8988T (cell line): ENCODE measurements around the gene DNAJB6.

Experiments
- DNase-seq: peaks from one replicate; pipeline ENCODE4 v3.0.0; 2011

The DNAJB6 gene

DNA sequence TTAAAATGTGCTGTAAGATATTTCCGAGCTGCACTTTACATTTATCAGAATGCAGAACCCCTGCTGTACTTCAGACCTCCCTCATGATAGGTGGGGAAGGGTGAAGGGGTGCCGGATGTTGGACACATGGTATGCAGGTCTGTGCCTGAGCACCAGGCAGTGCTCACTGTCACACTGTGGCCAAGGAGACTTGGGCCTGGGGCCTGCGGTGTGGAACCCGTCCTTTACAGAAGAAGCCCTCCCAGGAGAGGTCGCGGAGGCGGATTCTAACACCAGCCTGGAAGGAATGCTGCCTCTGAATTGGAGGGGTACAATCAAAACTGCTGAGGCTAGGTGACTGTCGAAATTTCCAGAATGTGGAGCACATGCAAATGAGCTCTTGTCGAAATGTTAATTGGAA is 34.5 kb downstream of the DNAJB6 start:
- no peak for DNase-seq

DNA sequence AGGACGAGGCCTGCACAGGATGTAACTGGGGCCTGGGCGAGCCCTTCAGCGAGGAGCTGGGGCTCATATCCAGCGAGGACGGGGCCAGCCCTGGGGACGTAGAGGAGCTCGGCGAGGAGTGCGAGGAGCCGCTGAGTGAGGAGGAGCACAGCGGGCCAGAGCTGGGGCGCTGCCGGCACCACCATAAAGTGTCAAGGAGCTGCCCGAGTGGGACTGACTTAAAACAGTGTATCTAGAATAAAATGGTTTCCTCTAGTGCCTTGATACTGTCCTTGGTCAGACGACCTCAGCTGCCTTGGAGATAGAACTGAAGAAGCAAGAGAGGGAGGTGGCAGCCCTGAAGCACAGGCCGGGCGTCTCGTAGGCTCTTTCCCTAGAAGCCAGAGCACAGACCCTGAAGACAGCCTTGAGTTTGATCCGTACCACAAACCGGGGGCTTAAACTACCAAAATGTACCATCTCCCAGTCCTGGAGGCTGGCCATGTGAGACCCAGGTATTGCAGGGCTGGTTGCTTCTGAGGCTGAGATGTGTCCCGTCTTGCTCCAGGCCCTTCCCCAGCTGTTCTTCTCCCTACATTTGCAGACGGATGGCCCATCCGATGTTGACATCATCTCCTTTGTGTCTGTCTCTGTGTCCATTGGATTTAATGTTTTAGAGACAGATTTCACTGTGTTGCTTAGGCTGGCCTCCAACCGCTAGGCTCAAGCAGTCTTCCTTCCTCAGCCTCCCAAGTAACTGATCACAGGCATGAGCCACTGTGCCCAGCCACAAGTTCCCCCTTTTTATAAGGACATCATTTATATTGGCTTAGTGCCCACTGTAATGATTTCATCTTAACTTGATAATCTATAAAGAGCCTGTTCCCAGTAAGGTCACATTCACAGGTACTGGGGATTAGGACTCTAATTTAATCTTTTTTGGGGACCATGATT is 35.8 kb downstream of the DNAJB6 start:
- DNase-seq, result no peak

DNA sequence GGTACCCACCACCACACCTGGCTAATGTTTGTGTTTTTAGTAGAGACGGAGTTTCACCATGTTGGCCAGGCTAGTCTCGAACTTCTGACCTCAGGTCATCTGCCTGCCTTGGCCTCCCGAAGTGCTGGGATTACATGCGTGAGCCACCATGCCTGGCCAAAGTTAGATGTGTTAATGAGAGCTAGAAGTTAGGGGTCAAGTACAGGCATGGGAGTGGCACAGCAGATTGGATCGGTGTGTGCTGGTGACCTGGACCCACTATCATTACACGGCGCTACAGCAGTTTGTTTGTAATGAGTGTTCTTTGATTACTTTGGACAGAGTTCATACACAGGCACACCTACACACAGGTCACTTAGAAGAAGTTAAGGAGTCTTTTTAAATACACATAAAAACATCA is 36.7 kb downstream of the DNAJB6 start:
- no peak for DNase-seq

DNA sequence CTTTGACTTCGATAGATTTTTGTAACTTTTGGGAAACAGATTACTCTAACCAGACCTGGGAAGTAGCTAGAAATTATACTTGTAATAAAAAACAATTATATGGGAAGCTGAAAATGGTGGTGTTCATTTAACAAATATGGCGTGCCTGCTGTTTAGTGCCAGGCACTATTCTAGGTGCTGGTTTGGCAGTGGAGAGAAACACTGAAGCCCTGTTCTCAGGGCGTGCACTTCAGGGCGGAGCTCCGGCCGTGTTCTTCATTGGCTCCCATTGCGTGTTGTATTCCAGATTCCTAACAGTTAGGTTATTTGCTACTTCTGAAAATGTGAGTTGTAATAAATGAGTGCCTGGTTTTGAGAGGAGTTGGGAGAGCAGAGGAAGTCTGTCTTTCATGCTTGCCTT is 38.6 kb downstream of the DNAJB6 start:
- DNase-seq, result no peak

DNA sequence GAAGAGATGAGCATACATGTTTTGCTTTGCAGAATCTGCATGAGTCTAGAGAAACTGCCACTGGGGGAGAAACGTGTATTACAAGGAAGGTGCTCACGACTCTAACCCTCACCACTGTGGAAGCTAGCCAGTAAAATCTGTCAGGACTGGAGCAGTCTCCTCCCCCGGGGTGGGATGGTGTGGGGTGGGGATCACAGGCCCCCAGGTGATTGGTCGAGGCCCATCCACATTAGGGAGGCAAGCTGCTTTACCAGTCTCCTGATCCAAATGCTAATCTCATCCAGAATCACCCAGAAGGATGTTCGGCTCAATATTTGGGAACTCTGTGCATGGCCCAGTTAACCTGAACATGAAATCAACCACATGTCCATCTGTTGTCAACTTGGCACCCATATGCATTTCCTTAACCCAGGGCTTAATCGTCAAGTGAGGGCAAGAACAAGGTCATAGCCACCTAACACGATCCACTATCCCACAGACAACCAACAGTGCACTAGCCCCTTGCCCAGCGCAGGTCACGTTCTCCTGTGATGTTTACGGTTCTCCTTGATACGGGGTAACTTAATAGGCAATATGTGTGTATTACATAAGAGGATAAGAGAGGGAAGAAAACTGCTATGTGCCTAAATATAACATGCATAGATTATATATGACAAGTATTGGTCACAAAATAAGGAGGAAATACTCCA is 40.8 kb downstream of the DNAJB6 start:
- DNase-seq, result no peak

DNA sequence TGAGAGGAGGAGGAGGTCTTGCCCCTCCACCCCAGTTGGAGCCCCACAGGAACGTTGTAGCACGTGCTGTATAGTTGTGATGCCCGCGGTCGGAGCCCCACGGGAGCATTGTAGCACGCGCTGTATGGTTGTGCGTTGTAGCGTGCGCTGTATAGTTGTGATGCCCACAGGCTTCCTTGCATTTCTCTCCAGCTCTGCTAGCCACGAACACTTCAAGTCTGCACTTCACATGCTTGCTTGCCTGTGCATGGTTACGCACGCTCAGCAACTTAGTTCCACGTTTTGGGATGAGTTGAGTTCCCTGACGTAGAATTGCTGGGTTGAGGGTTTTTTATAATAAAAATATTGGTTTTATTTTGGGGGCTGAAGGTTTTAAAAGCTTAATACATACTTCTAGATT is 41.6 kb downstream of the DNAJB6 start:
- no peak for DNase-seq

DNA sequence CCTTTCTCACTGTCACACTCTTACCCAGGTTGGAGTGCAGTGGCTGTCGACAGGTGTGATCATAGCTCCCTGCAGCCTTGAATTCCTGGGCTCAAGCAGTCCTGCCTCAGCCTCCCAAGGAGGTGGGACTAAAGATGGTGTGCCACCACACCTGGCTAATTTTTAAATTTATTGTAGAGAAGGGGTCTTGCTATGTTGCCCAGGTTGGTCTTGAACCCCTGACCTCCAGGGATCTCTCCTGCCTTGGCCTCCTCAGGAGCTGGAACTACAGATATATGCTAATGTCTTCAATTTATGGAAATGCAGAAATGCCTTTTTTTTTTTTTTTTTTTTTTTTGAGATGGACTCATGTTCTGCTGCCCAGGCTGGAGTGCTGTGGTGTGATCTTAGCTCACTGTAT is 42.7 kb downstream of the DNAJB6 start:
- no peak for DNase-seq

DNA sequence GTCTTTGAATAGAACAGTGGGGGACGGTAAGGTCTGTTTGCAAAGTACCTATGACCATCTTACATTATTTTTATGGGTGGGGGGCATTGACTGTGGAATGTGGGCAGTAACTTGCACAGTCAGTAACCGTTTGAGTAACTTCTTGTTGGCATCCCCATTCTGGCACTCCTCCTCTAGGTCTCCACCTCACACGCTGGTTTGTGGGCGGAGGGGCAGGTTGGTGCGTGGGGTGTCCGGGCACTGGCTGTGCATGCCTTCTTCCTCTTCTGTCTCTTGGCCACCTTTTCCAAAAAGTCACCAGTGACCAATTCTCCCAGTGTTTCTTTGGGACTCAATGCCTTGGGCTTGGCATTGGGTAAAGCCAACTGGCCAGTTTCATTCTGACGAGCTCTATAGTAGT is 43.6 kb downstream of the DNAJB6 start:
- DNase-seq, result no peak

DNA sequence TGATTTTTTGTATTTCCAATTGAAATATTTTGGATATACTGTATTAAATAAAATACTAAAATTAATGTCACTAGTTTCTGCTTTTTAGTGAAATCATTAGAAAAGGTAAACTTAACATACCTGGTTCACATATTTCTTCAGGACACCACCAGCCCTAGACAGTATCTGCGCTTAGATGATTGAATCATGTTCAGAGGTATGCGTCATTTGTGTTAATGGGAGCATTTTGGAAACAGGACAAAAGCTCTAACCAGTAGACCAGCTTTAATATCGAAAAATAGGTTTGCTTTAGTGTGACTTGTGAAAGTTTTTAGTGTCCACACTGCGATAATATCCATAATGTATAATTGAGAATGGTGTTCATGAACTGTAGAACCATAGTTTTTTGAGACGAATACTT is 47.1 kb downstream of the DNAJB6 start:
- no peak for DNase-seq

DNA sequence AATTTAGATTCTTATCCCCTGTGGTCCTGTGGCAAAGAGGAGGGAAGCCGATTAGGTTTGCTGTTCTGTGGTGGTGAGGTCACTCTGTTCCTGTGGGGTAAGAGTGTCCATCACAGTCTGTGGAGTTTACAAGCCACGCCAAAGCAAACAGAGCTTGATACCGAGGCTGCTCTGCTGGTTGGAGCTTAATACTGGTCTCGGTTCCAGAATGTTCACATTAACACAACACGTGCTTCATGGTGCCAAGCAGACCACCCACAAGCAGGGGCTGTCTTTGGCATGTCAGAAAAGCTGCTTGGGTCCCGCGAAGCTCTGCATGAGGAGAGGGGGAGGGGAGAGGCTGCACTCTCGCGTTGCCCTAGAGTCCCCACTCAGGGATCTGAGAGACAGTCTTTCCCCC is 47.5 kb downstream of the DNAJB6 start:
- no peak for DNase-seq

DNA sequence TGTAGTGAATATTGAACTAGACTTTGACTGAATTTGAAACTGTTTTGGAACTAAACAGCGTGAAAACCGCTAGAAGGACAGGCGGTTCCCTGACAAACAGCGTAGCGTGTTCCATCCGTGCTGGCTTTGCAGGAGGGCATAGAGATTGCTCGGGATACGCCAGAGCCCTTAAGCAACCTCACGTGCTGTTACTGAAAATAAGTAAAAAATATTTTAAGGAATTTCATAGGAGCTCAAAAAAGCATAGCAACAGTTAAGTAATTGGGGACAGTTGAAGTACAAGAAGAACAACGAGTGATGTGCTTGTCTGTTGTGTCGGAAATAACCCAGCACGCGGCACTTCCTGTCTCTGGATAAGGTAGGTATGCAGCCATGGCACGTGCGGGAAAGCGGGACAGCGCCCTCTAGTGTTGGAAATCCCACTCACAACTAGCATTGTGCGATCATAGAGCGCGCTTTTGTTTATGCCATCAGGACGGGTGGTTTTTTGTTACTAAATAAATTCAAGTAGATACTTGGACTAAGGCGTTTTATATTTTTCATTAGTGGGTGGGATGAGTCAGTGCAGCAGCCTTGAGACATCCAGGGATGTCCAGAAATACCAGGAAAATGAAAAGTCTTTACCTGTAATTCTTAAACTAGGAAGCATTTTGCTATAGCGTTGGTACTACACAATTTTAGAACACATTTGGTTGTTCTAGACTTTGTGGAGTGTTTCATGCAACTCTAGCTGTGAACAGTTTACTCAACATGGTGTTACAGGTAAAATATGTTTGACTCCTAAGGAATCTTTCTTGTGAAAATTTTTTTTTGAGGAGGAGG is 50.4 kb downstream of the DNAJB6 start:
- DNase-seq, result no peak

DNA sequence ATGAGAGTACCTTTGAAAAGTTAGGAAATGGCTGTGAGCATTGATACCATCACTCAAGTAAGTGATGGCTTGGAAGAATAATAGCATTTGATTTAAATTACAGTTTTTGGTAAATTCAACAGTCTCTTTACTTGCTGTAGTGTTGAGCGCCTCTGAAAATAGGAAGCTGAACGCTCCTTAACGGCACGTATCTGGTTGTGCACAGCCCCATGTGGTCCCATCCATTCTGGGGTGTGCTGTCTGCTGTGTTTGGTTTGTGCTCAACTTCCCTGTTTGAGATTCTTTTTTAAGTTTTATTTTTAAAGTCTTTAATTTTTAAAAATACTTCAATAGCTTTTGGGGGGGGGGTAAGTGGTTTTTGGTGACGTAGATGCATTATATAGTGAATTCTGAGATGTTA is 51.5 kb downstream of the DNAJB6 start:
- DNase-seq, result no peak

DNA sequence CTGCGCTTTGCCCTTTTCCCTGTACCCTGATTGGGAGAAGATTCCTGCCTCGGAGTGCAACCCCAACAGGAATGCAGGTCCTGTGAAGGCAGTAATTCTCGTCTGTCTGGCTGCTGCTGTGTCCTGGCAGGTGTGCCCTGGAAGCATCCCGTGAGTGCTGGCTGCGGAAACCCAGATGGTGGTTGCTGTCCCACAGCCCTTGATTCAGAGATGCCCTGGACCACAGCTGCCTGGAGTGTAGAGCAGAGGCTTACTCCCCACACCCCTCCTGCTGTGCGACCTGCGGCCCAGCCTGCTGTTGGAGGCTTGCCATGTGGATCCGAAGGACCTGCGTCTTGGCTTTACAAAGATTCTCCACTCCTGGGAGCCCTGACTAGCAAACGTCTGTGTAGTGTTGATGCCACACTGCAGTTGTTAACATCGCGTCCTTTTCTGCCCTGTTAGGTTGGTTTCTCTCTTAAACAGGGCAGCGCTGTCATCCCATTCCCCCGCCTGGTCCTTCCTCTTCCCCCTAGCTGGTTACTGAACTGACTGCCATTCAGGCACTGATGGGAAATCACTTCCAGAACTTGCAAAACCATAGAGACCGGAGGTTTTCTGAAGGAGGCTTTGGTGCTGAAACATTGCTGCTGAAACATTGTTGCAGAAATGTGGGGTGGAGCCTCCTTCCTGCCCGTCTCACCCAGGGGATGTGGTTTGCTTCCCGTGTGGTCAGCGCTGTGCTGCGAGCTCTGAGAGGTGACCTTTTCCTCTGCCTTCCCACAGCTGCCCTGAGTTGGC is 53.3 kb downstream of the DNAJB6 start:
- DNase-seq, result no peak

DNA sequence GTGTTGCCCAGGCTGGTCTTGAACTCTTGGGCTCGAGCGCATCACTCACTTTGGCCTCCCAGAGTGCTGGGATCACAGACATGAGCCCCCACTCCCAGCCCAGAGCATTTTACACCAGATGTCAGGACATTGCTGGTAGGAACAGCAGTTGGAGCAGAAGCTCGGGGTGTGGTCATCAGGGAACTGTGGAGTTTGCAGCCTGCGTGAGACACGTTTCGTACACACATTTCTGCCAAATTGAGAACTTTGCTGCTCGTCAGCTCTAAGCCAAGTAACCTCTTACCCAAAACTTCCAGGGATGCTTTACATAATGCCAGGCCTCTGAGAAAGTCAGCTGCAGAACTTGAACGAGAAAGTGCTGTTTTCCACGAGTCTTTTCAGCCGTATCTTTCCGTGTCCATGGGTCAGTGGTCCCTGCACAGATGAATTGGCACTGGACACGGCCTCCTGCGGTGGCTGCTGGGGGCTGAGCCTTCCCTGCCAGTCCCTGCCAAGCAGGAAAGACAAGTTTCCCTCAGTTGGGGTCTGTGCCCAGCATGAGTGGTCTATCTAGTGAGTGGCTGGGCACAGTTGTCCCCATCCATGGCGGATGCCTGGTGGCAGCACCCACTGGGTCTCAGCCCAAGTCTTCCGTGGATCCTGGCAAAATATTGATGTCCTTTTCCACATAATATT is 54.4 kb downstream of the DNAJB6 start:
- DNase-seq, result no peak

DNA sequence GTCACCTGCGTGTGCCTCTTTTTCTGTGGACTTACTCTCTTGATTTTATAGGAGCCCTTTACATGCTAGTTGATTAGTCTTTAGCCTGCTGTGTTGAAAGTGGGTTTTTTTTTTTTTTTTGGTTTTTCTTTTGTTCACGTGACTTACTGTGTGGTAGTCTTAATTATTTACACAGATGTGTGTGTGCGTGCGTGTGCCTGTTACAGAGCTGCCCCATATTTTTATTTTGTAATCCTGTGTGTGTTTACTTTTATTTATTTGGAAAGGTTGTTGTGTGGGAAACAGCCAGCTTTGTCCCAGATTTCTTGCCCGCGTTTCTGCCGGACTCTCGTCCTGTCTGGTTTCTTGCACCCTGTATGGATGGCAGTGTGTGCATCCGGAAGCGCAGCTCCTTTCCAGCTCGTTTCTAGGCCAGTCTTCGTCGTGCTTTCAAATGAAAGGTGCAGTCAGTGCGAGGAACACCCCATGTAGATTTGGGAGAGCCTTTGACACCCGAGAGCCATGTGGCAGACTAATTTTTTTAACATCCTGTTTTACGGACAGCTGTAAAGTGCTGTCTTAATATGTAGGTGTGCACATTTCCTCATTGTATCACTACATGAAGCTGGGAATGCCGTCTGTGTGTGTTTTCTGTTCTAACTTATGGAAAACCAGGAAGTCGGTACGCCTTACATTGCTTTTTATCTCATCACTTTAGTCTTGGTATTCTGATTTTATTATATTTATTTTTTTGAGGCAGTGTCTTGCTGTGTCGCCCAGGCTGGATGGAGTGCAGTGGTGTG is 55.6 kb downstream of the DNAJB6 start:
- no peak for DNase-seq

DNA sequence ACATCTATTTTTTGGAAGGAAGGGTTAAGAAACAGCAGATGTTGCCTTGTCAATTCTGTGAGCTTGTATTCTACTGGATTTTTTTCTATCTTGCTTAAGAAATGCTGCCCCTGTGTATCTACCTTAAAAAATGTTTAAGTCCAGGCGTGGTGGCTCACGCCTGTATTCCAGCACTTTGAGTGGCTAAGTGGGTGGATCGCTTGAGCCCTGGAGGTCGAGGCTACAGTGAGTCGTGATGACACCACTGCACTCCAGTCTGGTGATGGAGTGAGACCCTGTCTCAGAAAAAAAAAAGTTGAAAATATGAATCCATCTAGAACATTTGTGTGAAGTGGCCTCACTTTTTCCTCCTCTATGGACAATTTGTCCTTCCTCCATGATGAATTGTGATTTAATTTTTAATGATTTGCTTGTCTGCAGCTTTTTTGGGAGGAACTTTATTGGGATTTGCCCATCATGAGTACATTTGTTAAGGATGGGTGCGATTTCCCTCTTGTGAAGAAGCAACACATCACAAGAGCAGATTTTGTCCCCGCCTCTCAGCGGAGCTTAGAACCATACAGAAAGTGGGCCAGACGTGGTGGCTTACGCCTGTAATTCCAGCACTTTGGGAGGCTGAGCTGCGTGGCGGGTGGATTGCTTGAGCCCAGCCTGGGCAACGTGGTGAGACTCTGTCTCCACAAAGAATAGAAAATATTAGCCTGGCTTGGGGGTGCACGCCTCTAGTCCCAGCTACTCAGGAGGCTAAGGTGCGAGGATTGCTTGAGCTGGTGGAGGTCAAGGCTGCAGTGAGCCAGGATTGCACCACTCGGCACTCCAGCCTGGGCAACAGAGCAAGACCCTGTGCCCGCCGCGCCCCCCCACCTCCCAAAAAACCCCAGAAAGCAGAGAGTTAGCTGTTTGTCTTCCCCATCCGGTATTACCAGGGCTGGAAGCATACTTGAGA is 57.7 kb downstream of the DNAJB6 start:
- DNase-seq, result no peak

DNA sequence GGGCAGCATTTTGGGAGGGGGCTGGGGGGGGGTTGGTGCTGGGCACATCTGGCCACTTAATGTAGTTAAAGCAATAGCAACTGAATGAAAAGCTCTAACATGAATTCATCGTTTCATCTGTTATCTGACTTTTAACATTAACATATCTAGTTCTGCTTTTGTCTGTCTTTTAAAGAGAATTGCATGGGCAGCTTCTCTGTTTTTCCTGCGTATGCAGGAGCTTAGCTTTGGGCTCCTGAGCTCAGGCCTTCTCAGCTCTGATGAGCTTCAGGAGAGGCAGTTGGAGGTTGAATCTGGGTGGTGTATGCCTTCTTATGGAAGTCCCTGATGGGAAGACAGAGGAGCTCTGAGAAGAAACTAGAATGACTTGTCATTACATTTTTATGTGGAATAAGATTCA is 58.4 kb downstream of the DNAJB6 start:
- no peak for DNase-seq

DNA sequence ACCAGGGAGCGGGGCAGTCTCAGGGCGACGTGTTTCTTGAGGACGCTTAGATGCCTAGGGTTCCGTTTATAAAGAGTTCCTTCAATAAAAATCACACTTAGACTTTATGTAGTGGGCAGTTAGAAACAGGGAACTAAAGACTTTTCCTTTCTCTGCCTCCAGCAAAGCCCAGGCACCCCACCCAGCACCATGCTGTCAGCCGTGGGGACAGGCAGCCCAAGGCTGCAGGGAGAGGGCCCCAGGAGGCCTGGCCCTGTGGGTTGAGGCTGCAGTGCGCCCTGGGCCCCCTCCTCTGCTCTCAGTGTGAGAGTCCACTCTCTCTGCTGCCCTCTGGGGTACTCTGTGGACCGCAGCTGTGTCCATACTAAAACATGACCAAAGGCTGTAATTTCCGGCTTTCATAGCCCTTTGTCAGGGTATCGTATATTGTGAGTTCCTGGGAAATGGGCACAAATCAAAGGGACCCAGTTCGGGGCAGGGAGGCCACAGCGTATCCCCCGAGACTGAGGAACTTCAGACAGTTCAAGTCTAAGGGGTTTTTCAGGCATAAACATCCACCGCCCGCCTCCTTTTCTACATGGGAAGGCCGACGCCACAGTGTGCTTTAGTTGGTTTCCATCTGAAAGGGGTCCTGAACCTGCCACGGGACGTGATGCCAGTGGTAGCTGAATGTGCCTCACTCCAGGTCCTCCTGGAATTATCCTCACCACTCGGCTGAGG is 59.7 kb downstream of the DNAJB6 start:
- DNase-seq, result no peak

DNA sequence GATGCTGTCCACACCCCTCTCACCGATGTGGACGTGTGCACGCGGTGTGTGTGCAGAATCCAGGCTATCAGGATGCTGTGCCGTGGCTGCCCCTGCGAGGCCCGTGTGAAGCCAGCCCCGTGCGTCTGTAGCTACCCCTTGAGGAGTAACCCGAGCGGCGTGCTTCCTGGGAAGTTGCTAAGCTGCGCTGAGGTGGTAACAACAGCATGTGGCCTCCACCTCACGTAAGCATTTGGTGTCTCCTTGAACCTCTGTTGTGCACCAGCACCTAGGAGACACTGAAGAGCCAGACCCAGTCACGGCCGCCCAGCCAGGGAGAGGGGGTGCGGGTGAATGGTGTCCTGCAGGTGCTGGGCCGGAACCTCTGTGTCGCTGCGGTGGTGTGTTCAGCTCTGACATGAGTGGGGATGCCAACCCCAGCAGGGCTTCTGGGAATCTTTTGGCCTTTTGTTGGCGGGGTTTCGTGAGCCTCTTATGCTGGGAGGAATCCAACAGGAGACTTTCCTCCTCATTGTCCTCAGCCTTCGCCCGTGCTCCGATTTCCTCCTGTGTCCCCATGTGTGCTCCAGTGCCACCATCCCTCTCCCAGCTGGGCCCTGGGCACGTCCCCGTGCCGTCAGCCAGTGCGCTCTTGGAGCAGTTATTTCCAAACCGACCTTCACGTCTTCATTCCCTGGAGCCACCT is 60.4 kb downstream of the DNAJB6 start:
- no peak for DNase-seq
